ENCODE measurements around the gene MST1. TPM values are rescaled to one million over a fixed set of nuclear protein-coding genes. Genes with fewer than 3 reads are reported as not detected.
"Not testable (repeated sequence)": the region's sequence is repeated elsewhere in the genome, so short reads cannot be mapped to it uniquely, and the experiment has no call there.

The MST1 gene
- total RNA-seq, 1 donor from 2014 or later = 23.7 TPM

- Histone ChIP-seq H3K27me3 (no peaks in the 10 kb centered on the region), H3K9me3 (no peaks in the 10 kb centered on the region), H3K27ac (no peak overlapping the region), H3K36me3 (peaks cover 40% of the 10 kb centered on the region), H3K4me3 (no peak overlapping the region), H3K4me1 (no peaks in the 10 kb centered on the region)
- intact Hi-C loops (cut with DNase I) = no loop called here
- no peak for DNase-seq
- TF ChIP-seq CTCF (IDR thresholded peaks at IDR 0.05) = no peak
- ATAC-seq = no peak
Observed at GRCh38 chr3:49702672-49703071, 13.4 kb upstream of the MST1 start.

GRCh38 chr3:49701388-49702077, 12.3 kb upstream of the MST1 start:
- Histone ChIP-seq H3K27me3 (no peaks in the 10 kb centered on the region), H3K9me3 (no peaks in the 10 kb centered on the region), H3K4me1 (no peaks in the 10 kb centered on the region), H3K27ac (no peak overlapping the region), H3K36me3 (peaks cover 40% of the 10 kb centered on the region), H3K4me3 (no peak overlapping the region)
- TF ChIP-seq CTCF (IDR thresholded peaks at IDR 0.05) = peak; percentile 26
- intact Hi-C loops (cut with DNase I) = no loop called here
- DNase-seq (no peak), ATAC-seq (no peak)

DNA sequence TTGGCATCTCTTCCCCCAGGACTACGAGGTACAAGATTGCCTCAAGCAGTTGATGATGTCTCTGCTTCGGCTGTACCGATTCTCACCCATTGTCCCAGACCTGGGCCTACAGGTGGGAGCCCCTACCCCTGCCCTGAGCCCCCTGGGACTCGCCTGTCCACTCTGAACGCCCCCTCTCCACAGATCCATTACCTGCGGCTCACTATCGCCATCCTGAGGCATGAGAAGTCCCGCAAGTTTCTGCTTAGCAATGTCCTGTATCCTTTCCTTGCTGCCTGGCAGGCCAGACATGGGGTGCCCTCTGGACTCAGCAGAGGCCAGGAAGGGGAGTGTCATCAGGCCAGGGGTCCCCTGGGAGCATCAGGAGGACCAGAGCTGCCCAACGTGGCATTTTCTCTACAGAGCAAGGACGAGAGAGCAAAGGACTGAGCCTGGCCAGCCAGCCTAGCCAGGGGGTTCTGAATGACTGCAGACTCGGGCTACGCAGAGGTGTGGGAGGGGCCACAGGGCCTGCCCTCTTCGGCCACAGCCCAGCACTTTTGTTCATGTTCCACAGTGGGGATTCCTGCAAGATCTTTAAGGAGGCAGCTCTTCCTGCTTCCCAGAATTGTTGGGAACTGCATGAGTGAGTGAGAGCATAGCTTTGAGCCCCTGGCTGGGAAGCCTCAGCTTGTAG, 11.3 kb upstream of the MST1 start:
- Histone ChIP-seq H3K27me3 (no peaks in the 10 kb centered on the region), H3K36me3 (peaks cover 32% of the 10 kb centered on the region), H3K9me3 (no peaks in the 10 kb centered on the region), H3K4me3 (no peak overlapping the region), H3K27ac (no peak overlapping the region), H3K4me1 (no peaks in the 10 kb centered on the region)
- intact Hi-C loops (cut with DNase I) = no loop called here
- DNase-seq = no peak
- no peak for ATAC-seq
- no peak for TF ChIP-seq CTCF (IDR thresholded peaks at IDR 0.05)

- ATAC-seq (no peak), DNase-seq (no peak)
- Histone ChIP-seq H3K4me3 (no peak overlapping the region), H3K9me3 (no peaks in the 10 kb centered on the region), H3K36me3 (peaks cover 27% of the 10 kb centered on the region), H3K27me3 (no peaks in the 10 kb centered on the region), H3K27ac (no peak overlapping the region), H3K4me1 (no peaks in the 10 kb centered on the region)
- intact Hi-C loops (cut with DNase I) = no loop called here
- no peak for TF ChIP-seq CTCF (IDR thresholded peaks at IDR 0.05)
Observed at GRCh38 chr3:49700014-49700413, 10.7 kb upstream of the MST1 start.

GRCh38 chr3:49699281-49699979, 10.2 kb upstream of the MST1 start:
- H3K36me3 ChIP-seq = peaks cover 25% of the 10 kb centered on the region
- intact Hi-C loops (cut with DNase I) = no loop called here
- no peak overlapping the region for H3K27ac ChIP-seq

GRCh38 chr3:49695350-49696015, 6.2 kb upstream of the MST1 start:
- intact Hi-C loops (cut with DNase I); H3K9me3 ChIP-seq; H3K27ac ChIP-seq; H3K27me3 ChIP-seq; H3K36me3 ChIP-seq; H3K4me3 ChIP-seq; ATAC-seq; DNase-seq: not testable (repeated sequence)
- peaks cover 10% of the 10 kb centered on the region for H3K4me1 ChIP-seq

More at GRCh38 chr3:49699281-49699979, 10.2 kb upstream of the MST1 start:
- no peak for DNase-seq
- H3K4me3 ChIP-seq = no peak overlapping the region
- TF ChIP-seq CTCF (IDR thresholded peaks at IDR 0.05) = no peak
- no peaks in the 10 kb centered on the region for H3K27me3 ChIP-seq
- no peaks in the 10 kb centered on the region for H3K4me1 ChIP-seq
- peak; percentile 42 for ATAC-seq
- H3K9me3 ChIP-seq = no peaks in the 10 kb centered on the region

DNA sequence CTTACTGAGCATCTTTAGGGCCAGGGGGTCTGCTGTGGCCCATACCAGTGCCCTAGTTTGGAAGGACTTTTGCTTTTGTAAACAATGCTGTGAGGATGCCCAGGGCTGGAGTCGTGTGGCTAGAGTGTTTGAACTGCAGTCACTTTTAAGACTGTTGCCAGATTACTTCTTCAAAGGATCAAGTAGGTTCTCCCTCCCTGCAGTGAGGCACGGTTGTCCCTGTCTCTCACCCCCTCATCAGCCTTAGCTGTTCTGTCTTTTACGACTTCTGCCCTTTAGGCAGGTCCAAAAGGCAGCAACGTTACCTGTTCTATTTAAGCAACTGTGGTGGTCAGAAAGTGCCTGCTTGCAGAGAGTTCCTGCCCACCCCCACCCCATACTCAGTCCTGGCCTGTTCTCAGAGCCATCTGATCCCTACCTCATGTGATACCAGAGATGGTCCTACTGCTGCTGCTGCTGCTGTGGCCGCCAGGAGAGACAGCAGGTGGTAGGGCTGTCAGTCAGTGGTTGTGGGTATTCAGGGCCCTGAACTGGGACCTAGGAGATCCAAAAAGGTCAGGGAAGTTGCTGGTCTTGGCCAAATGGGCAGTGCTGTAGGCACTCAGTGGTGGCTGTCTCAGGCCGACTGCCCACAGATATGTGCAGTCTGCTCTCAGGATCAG, 5.3 kb upstream of the MST1 start:
- H3K4me3 ChIP-seq; ATAC-seq; H3K27me3 ChIP-seq; H3K36me3 ChIP-seq; H3K27ac ChIP-seq; H3K9me3 ChIP-seq; DNase-seq; intact Hi-C loops (cut with DNase I): not testable (repeated sequence)
- peaks cover 14% of the 10 kb centered on the region for H3K4me1 ChIP-seq

DNA sequence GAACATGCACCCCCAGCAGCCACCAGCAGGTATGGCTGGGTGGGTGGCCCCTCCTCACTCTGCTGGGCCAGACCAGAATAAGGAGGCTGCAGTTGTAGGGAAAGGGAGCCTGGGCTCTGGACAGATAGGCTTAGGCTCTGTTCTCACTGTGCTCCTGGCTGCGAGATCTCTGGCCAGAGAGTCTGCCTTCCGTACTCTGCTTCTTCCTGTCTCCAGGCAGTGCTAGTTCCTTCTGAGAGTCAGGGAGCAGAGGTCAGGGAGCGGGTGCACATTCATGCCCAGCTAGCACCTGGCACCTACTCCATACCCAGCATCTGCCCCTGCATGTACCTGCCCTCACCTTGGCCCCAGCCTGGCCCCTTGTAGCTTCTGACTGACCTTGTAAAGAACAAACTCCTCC, 2.2 kb upstream of the MST1 start:
- H3K9me3 ChIP-seq; H3K36me3 ChIP-seq; H3K27ac ChIP-seq; intact Hi-C loops (cut with DNase I); DNase-seq; H3K4me3 ChIP-seq; H3K27me3 ChIP-seq; ATAC-seq: not testable (repeated sequence)
- H3K4me1 ChIP-seq = peaks cover 19% of the 10 kb centered on the region

Data from upper lobe of right lung (tissue), 1 donor.